SHP77 (cell line): ENCODE data around the gene COL15A1.
"Not testable (repeated sequence)": the region's sequence is repeated elsewhere in the genome, so short reads cannot be mapped to it uniquely, and the experiment has no call there.

Experiments used
- DNase-seq, 2 experiments: peaks; one replicate each; lab custom pipeline; 2025; lab: John Stamatoyannopoulos, UW

The COL15A1 gene

DNA sequence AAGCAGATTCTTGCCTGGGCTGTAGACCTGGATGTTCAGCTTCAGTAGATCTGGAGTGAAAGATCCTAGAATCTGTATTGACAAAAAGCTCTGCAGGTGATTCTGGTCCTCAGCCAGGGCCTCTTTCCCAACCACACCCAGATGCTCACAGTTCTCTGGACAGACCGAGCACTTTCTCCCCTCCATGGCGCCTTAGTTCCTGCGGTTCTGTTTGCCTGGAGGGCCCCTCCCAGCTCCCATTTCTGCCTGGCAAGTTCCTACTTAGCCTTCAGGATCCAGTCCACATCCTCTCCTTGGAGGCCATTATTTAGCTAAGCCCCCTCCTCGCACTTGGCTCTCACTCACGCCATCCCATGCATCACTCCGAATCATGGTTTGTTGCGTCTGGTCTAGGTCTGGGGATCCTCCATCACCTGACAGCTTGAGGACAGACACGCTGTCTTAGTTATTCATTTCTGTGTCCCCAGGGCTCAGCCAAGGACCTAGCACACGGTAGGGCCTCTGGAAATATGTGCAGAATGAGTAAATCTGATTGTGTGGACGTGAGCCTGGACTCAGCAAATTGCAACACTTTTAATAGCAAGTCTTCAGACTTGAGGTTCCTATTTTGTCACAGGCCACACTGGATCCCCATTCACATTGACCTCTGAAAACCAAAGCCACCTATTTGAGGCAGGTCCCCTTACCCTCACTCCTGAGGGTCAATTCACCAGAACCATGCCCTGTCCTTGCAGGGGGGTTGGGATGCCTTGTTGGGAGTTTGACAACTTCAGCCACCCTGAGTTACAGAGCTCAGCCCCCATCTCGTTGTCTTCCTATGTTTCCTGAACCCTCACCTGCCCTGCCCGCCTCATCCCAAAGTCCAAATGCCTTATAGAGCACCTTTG, 50.7 kb downstream of the COL15A1 start:
- no peak for DNase-seq

DNA sequence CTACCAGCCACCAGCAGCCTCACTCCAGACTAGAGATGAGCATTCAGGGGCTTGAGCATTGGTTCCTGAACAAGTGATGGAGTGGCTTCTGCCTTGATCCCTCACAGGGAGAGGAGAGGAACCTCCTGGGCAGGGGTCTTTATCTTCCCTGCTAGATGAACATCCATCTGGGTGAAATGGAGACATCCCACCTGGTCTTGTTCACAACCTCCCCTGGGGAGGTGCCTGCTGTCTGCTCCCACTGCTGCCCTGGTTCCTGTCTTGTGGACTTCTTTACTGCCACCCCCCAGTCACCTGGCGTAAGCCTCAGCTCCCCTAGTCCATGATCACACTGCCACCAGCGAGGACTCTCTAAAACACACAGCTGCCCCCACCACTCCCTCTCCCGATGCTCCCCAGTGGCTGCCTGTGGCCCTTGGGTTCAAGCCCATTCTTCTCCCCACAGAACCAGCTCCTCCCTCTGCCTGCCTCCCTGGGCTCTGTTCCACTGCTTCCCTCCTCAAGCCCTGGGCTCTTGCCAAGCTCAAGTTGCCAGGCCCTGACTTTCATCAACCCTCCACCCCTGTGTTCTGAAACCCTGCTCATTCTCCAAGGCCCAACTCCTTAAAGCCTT, 51.5 kb downstream of the COL15A1 start:
- DNase-seq: no peak

DNA sequence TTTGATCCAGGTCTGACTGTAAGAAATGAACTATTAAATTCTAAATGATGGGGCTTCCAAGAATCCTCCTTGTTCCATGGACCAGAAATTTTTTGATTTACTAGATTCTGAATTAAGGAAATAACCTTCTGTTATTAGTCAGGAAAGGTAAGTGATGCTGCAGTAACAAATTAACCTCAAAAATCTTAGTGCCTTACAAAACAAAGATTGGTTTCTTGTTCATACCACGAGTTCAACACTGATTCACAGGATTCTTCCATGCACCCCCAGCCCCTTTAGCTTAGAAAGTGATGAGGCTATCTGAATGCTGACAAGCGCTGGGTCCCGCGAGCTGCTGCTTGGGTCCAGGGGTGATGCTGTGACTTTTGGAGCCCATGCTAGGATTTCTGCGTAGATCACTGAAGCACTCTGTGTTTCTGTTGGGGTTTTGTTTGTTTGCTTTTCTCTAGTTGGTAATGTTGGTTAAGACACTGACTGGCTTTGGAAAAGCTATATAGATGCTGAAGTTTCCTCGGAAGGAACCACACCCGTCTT, 52.3 kb downstream of the COL15A1 start:
- DNase-seq: no peak

- DNase-seq: no peak
Measured at GRCh38 chr9:98997604-98998003, 53.9 kb downstream of the COL15A1 start.

DNA sequence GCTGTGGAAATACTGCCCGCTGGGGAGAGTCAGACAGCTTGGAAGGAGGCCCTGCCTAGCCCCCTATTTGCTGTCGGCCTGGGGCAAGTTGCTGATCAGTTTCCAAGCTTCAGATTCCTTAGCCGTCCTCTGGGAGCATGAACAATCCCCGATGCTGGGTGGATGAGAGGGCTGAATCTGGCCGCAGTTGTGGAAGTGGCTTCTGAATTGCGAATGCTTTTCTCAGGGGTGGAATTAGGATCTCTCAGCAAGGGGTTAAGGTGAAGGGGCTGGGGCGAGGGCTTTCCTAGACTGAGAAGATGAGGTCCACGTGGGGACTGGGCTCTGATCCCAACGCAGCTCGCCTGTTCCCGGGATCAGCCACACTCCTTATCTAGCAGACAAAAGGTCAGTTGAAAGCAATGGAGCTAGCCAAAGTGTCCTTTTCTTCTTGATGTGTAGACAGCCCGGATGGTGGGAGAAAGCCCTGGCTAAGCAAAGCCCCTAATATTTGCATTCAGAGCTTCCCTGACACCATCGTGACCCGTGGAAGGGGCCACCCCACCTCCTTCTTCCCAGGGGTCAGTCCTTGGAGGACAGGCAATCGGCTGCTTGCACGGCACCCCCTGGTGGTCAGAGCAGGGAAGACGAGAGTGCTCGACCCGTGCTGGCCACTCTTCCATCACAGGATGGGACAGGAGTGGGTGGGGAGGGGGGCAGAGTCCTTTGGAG, 54.9 kb downstream of the COL15A1 start:
- DNase-seq: peak; percentile 19 to 35

GRCh38 chr9:98999152-98999525, 55.4 kb downstream of the COL15A1 start:
- DNase-seq: no peak

- peak; percentile 32 to 37 for DNase-seq
Measured at GRCh38 chr9:99000476-99001395, 57.0 kb downstream of the COL15A1 start.

- no peak for DNase-seq
Measured at GRCh38 chr9:99001892-99002291, 58.2 kb downstream of the COL15A1 start.

DNA sequence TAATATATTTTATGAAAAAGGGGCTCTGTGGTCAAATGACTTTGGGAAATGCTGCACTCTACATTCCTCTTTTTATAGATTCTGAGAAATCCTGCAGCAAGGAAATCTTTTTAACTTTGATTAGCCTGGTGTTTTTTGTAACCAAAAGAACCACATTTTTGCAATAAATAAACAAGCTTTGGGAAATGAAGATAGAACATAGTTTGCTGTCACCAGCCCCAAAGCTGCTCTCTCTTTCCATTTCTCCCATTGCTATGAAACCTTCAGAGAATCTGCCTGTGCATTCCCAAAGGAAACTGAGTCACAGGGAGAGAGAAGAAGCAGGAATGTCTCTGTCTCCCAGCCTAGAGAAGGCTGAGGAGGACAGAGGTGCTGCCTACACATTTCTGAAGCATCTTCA, 59.0 kb downstream of the COL15A1 start:
- no peak for DNase-seq

DNA sequence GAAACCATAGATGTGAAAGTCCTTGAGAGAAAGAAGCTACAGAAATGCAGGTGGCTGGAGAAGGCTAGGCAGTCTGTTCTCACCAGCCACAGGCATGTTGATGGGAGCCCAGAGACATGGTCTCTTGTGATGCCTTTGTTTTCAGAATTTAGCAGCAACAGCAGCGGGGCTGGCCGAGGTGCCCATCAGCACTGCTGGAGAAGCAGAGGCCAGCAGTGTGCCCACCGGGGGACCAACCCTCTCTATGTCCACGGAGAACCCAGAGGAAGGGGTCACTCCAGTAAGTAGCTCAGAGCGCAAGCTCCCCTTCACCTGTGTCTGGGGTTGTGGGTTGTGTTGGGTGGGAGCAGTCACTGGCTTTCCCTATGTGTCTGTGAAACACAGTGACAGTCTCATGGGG, 59.6 kb downstream of the COL15A1 start:
- no peak for DNase-seq

GRCh38 chr9:99004115-99004514, 60.4 kb downstream of the COL15A1 start:
- no peak for DNase-seq

GRCh38 chr9:99004717-99005460, 61.2 kb downstream of the COL15A1 start:
- no peak for DNase-seq

- DNase-seq: no peak
Measured at GRCh38 chr9:99005651-99006050, 61.9 kb downstream of the COL15A1 start.

- DNase-seq: no peak
Measured at GRCh38 chr9:99006511-99006910, 62.8 kb downstream of the COL15A1 start.

DNA sequence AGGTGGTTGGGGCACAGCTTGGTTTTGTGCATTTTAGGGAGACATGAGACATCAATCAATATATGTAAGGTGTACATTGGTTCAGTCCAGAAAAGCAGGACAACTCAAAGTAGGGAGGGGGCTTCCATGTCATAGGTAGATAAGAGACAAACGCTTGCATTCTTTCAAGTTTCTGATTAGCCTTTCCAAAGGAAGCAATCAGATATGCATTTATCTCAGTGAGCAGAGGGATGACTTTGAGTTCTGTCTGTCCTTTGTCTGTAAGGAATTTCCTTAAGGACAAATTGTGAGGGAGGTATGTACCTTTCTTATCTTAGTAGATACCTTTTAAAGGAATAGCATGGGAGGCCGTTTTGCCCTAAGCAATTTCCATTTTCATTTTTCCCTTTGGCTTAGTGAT, 63.3 kb downstream of the COL15A1 start:
- no peak for DNase-seq

DNA sequence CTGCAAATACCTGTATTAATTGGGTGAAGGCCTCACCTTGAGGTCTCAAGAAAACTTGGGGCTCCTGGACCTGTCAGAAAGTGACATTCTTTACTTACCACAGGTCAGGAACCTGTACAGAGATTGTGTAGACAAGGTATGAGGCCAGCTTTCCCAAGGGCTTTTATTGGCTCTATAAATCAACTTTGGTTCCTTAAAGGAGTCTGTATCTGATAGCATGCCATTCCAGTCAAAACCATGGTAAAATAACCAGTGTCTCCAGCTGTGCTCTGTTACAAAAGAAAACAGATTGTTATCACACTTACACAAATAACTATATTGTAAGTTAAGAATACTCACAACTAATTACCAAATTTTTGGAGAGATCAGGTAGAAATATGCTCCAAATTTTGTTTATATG, 64.5 kb downstream of the COL15A1 start:
- DNase-seq: no peak

- DNase-seq: not testable (repeated sequence)
Measured at GRCh38 chr9:99010393-99010792, 66.7 kb downstream of the COL15A1 start.

DNA sequence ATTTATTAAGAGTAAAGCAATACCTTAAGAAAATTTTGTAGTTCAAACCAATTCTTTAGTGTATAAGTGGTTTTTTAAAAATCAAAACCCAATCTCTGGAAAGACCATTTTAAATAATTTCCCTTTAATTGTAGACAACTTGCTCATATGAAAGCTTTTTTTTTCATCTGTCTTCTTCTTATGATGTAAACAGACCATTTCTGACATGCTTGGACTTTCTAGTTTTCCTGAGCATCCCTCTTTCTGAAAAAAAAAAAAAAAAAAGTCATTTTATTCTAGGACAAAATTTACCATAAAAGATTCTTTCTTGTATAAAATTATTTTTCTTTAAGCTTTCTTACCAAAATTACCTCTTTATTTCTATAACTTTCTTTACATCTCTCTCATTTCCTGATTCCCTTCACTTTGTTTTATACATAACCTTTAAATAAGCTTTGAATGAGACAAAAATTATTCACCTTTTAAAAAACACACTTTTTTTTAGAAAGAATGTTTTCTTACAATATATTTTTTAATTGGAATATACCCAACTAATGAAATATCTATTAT, 67.5 kb downstream of the COL15A1 start:
- DNase-seq: no peak

GRCh38 chr9:99012957-99013512, 69.3 kb downstream of the COL15A1 start:
- DNase-seq: no peak

DNA sequence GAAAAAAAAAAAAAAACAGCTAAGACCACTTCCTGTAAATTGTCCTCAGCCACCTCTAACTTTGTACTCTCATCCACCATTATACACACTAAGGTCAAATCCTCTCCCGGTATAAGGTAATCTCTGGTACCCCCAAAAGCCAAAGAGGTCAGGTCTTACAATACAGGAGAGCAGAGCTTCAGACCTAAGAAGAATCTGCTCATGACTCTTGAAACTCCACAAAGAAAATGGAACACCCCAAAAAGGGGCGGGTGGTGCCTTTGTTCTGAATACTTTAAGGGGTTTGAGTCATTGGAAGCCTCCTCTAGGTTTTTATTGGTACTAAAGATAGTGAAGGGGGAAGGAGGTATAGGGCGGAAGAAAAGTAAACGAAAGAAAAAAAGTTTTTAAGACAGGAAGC, 69.8 kb downstream of the COL15A1 start:
- no peak for DNase-seq
